HG02759 (cell line): ENCODE data around the gene DNAJC5G.
"Not testable (repeated sequence)": the region's sequence is repeated elsewhere in the genome, so short reads cannot be mapped to it uniquely, and the experiment has no call there.

Experiments
- ATAC-seq: cut with Tn5 transposase; IDR thresholded peaks from one replicate; pipeline ENCODE4 v1.9.1; 2021; ENCODE audit warnings: mild to moderate bottlenecking, moderate library complexity; ENCODE audit not compliant: unreplicated experiment

DNAJC5G gene

DNA sequence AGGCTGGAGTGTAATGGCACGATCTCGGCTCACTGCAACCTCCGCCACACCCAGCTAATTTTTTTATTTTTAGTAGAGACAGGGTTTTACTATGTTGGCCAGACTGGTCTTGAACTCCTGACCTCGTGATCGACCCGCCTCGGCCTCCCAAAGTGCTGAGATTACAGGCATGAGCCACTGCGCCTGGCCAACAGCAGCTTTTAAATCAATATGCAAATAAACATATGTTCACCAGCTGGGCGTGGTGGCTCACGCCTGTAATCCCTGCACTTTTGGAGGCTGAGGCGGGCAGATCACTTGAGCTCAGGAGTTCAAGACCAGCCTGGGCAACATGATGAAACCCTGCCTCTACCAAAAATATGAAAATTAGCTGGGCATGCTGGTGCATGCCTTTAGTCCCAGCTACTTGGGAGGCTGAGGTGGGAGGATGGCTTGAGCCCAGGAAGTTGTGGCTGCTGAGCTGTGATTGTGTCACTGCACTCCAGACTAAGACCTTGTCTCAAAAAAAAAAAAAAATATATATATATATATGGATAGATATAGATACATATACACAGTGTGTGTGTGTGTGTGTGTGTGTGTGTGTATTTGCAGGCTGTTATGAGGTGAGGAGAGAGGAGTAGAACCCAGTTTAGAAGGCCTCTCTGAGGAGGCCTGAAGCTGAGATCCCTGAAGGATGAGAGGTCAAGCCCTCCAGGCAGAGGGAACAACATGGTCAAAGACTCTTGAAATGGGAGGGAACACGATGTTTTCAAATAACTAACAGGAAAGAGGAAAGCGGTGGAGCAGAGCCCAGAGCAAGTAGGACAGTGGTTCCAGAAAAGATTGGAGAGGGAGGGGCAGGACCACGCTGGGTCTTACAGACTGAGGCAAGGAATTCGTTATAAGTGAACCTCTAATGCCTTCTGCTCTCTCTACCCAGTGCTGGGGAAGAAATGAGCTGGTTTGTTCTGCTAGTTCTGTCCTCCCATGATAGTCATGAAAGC, 2.4 kb upstream of the DNAJC5G start:
- ATAC-seq = not testable (repeated sequence)

DNA sequence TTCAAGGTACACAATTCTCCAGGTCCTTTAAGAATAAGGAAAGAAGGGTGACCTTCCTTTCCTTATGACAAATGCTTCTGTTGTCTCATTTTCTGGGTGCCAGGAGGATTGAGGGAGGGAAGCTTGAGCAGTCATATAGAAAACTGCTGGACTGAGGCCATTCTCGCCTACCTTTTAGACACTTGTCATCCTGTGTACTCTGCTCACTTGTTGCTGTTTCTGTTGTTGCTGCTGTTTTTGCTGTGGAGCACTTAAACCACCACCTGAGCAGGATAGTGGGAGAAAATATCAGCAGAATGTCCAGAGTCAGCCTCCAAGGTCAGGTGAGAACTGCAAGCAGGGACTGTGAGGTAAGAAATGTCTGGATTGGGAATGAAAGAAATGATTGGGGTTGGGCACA, 2.8 kb downstream of the DNAJC5G start:
- no peak for ATAC-seq

DNA sequence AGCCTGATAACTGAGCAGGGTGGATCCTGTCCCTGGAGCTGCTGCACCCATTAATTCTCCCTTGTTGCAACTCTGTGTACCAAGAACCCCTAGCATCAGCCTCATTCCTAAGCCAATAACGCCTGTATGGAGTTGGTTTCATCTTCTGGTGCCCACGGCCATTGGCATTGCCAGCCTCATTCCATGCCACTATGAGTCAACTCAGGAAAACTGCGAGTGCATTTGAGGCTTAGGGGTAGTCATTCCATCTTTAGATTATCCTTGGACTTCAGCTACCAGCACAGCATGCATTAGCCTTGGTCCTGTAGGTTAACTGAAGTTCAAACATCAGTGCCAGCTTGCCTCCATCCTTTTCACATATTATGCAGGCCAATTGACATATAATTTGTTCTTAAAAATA, 5.6 kb downstream of the DNAJC5G start:
- no peak for ATAC-seq

DNA sequence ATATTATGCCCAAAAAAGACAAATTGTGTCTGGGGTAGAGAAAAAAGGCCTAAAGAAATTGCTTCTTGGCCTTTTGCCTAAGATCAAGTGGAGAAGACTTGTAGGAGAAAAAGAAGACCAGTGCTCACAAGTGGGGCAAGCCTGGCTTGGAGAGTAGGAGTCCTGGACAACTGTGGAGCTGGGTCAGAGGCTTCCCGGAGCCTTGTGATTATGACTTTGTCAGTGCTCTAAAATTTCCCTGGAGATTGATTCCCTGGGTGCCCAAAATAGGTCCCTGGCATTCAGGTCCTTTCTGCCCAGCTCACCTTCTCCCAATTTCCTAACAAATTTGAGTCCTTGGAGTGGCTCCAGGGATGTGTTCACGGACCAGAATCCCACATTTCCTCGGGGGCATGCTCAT, 6.2 kb downstream of the DNAJC5G start:
- ATAC-seq = no peak

DNA sequence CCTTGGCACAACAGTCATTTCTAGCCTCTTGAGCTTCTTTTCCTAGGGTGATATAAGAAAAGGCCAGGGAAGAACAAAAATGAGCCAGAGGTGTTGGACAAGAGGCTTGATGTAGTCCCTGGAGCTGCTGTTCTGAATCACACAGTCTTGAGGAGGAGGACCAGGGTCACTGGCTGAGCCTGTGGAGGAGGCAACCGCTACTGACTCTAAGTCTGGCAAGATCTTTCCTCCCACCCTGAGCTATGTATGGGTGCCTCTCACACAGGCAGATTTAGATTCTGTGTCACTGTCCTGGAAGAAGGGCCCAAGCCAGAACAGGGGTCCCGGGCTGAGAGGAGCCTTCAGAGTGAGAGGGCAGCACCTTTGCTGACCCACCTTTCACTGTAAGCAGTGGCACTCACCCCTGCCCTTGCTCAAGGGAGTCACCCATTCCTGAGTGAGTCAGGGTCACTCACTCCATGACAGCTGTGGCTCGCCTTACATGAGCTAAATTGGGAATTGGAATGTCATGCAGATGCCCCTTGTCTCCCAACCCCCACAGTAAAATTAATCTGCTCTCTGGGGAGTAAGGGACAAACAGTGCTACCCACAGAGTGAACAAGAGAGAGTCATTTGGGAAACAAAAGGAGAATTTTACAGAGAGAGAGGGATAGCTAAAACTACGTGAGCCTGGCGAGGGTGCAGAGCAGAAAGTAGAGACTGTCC, 6.8 kb downstream of the DNAJC5G start, which contains the start of gene TRIM54:
TSS of gene TRIM54 (plus strand) at position 575 of the 705 bp plus-strand sequence. CDS start 303 bp downstream, outside the sequence.
- no peak for ATAC-seq

DNA sequence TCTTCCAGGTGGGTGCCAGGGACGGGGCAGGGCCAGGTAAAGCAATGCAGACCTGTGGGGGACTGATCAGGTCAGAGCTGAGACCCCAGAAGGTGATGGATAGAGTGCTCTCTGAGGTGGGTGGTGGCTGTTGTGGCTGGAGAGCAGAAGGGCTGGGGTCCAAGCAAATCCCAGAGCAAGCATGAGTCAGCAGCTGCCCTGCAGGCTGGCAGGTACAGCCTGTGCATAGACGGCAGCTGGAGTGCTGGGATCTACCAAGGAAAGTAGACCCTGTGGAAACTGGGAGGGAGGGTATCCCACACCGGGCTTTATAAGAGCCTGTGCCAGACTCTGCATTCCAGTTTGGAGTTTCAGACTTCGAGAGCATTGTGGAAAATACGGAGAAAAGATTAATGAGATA, 7.7 kb downstream of the DNAJC5G start:
- no peak for ATAC-seq

DNA sequence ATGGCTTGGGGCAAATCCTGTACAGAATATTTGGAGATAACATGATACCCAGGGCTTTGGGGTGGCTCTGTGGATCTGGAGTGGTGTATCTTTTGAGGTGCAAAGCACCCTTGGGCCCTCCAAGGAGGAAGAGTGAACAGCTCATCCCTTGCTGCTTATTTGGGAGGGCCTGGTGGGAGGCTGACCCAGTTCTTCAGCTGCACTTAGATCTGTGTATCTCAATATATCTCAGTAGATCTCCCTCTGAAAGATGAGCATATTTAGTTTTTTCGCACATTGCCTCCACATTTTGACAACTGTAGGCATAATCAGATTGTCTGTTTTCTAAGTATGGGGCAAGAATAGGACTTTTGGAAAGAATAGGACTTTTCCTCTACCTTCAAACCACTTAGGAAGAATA, 9.8 kb downstream of the DNAJC5G start:
- no peak for ATAC-seq

DNA sequence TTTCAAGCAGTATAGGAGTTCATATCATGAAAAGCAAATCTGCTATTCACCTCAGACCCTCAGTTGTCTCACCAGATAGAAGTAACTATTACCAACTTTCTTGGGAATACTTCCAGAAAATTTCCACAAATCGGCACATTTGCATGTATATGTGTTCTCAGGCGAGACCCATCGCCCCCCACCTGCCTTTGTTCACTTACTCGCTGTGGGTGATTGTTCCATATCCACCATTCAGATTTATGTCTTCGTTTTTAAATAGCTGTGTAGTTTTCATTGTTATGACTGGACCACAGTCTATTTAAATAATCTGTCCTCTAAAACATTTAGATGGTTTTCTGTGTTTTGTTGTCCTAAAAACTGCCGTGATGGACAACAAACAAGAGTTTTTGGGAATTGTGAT, 10.2 kb downstream of the DNAJC5G start:
- ATAC-seq = no peak

DNA sequence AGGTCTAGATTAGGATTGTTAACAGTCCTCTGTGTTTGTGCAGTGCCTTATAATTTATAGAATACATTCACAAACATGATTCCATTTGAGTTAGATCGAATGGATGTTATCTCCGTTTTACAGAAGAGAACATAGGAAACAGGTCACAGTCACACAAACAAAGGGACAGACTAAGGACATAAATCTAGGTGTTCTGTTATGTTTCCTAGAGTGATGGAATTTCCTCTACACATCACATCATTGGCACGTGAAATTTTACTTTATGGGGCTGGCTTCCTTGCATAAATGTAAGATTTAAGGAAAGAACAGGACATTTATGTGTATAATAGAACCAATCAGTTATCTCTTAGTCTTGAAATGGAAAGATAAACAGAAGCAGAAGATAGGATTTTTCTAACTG, 13.4 kb downstream of the DNAJC5G start:
- no peak for ATAC-seq

DNA sequence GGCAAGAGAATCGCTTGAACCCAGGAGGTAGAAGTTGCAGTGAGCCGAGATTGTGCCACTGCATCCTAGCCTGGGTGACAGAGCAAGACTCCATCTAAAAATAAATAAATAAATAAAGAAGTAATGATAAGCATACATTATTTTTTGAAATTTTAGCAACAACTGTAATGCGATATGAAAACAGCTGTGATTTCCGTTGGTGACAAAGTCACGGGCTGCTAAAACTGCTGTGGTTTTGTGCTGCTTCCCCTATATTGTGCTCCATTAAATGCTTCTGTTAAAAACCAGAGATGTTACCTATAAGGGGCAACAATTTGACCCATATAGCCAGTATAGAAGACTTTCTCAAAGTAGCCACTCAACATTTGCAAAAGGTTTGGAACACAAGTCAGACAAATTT, 15.3 kb downstream of the DNAJC5G start:
- ATAC-seq = no peak

DNA sequence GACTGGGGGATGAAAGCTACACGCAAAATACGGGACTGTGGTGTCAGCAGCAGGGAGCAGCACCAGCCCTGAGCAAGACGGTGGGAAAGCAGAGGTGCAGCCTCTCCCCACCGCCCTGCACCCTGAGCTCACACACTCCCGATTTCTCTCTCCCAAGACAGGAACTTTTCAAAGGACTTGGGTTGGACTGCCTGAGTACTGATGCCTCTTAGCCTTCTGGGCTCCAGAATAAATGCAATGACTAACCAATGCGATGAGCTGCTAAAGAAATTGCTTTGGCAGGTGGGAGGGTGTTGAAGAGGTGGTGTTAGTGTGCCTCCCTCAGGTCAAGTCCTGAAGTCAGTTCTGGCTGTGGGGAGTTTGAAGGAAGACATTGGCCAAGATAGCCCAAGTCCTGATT, 16.6 kb downstream of the DNAJC5G start:
- no peak for ATAC-seq

DNA sequence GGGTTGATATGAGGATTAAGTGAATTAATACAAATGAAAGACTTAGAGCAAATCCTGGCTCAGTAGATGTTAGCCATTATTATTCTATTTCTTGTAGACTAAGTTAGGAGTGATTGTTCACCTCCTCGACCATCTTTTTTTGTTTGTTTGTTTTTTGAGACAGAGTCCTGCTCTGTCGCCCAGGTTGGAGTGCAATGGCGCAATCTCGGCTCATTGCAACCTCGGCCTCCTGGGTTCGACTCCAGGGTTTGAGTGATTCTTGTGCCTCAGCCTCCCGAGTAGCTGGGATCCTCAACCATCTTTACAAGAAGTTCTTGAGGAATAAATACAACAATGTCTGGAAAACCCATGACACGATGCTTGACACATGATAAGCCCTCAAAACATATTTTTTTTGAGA, 19.7 kb downstream of the DNAJC5G start:
- ATAC-seq = no peak

DNA sequence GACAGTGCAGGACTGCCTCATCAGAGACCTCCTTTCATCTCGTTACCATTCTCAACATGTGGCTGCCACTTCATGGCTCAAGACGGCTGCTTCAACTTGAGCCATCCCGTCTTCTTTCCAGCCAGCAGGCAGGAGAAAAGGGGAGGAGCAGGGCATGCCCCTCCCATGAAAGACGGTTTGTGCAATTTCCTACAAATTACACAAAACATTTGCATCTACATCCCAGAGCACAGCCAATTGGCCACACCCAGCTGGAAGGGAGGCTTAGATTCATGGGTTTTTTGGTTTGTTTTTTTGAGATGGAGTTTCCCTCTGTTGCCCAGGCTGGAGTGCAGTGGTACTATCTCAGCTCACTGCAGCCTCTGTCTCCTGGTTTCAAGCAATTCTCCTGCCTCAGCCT, 21.2 kb downstream of the DNAJC5G start:
- no peak for ATAC-seq

DNA sequence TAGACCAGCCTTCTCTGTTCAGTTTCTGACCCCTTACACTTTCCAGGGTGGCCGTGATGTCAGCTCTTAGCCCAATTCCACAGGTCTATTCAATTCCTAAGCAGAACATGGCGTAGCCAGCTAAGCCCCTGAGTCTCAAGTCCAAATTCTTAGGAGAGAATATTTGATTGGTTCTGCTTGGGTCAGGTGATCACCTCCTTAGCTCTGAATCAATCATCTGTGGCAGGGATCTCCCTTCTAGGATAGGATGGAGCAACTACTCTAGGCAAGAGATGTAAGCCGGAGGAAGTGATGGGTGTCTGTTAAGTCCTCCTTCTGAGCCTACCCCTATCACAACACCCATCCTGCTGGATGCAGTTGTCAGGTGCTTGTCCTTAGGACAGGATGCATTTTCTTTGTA, 22.0 kb downstream of the DNAJC5G start:
- no peak for ATAC-seq

DNA sequence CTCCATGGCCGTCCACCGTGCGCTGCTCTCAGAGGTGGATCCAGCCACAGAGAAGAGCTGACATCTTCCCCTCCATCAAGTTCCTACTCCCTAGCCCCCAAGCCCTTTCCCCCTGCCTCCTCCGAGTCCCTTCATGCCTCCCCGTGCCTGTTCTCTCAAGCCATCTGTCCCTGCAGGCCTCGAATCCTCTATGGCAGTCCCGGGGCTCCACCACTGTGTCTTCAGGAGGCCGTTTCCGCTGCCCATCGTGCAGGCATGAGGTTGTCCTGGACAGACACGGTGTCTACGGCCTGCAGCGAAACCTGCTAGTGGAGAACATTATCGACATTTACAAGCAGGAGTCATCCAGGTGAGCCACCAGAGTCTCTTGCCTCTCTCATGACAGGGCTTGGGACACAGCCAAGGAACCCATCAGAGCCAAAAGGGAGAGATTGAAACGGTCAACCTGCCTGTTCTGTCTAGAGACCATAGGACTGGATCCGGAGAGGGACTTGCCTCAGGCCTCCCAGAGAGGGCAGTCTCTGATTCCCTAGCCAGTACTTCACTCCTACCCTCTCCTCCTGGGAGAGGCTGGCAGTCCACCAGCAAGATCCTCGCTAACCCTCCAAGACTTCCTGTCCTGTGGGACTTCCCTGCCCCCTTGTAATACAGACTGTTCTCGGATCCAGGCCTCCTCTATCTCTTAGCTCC, 23.3 kb downstream of the DNAJC5G start:
- no peak for ATAC-seq

DNA sequence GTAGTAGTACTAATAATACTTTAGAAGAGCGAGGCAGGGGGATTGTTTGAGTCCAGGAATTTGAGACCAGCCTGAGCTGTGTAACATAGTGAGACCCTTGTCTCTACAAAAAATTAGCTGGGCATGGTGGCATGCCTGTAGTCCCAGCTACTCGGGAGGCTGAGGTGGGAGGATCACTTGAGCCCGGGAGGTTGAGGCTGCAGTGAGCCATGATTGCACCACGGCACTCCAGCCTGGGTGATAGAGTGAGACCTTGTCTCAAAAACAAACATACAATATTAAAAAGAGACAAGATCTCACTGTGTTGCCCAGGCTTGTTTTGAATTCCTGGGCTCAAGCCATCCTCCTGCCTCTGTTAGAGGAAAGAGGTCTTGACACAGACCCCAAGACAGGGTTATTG, 25.4 kb downstream of the DNAJC5G start:
- not testable (repeated sequence) for ATAC-seq

DNA sequence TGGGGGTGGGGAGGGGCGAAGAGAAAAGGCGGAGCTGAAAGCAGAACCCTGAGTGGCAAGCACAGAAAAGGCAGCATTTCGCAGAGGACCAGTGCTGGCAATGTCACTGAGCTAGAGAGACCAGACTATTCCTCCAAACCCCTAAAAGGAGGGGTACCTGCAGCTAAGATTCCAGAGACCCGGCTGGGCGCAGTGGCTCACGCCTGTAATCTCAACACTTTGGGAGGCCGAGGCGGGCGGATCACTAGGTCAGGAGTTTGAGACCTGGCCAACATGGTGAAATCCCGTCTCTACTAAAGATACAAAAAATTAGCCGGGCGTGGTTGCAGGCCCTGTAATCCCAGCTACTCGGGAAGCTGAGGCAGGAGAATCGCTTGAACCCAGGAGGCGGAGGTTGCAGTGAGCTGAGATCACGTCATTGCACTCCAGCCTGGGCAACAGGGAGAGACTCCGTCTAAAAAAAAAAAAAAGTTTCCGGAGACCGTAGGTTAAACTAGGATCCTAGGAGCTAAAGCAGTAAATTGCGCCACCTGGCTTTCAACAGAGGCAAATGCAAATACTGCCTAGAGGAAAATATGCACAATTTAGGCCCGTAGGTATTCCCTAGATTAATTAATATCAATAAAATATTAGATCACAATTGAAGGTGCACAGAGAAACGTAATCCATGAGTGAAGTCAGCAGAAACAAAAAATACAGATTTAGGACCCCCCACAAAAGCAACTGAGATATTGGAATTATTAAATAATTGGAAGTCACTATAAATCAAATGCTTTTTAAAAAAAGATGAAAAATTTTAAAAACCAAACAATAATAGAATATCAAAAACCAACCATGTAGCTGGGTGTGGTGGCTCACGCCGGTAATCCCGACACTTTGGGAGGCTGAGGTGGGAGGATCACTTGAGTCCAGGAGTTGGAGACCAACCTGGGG, 28.1 kb downstream of the DNAJC5G start:
- ATAC-seq = no peak

DNA sequence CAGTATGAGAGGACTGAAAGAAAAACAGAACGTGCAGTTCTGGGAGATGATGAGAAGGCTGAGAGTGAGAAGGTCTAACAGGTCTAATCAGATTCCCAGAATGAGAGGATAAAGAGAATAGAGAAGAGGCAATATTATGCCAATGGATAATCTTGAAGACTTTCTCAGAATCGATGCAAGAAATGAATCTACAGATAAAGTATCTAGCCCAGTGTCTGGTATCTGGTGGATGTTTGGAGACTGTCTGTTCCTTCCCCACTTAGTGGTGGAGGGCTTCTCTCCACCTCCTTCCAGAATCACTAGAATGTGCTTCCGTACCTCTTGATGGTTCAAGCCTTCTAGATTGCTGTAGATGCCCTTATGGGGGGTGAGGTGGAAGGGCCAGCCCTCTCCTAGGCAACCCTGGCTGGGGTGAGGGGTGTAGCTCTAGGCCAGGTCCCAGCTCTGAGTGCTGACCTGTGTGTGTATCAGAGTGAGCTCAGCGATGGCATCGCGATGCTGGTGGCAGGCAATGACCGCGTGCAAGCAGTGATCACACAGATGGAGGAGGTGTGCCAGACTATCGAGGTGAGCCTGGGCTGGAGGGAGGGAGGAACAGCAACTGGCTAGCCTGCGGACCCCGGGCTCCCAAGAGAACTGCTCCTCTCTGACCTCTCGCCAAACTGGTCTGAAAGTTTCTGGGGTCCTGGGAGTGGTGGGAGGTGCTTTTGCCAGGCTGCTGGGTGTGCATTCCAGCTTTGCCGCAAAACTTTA, 29.4 kb downstream of the DNAJC5G start:
- no peak for ATAC-seq

DNA sequence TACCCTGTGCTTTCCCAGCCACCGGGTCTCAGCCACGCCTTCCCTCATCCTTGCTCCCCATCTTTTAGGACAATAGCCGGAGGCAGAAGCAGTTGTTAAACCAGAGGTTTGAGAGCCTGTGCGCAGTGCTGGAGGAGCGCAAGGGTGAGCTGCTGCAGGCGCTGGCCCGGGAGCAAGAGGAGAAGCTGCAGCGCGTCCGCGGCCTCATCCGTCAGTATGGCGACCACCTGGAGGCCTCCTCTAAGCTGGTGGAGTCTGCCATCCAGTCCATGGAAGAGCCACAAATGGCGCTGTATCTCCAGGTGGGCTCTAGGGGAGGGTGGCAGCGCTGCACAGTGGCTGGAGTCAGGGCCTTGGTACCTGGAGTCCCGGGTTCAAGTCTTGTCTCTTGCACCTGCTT, 30.3 kb downstream of the DNAJC5G start:
- no peak for ATAC-seq

DNA sequence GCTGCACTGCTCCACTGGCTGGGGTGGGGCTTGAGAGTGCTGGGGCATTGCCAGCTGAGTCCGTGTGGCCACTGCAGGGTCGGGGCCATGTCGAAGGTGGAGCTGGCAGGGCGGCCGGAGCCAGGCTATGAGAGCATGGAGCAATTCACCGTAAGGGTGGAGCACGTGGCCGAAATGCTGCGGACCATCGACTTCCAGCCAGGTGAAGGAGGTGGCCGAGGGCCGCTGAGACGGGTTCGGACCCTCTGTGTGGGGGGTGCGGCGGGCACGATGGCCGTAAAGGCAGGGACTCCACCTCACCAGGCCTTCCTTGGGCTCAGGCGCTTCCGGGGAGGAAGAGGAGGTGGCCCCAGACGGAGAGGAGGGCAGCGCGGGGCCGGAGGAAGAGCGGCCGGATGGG, 30.9 kb downstream of the DNAJC5G start:
- no peak for ATAC-seq
